GM12878 (cell line): ENCODE measurements around the gene CROCC. TPM values are rescaled to one million over a fixed set of nuclear protein-coding genes. Genes with fewer than 3 reads are reported as not detected.
"Not testable (repeated sequence)": the region's sequence is repeated elsewhere in the genome, so short reads cannot be mapped to it uniquely, and the experiment has no call there.

Source experiments
- ATAC-seq: fragments of 200-7000 bp; cut with Tn5 transposase; 3 replicates; pipeline ENCODE4 v1.9.1; 2020; ENCODE audit warnings: mild to moderate bottlenecking, moderate library complexity
- BruUV-seq: library from RNA; stranded (reverse); fragments of 400-500 nt; replicated peaks from 2 replicates; lab custom pipeline; 2021; lab: Mats Ljungman, UMichigan
- CTCF ChIA-PET: fragments of 300-600 bp; sonication (Branson Sonifier 250); formaldehyde crosslinking; extraction: SDS; loops from one replicate; lab custom pipeline; 2021; ENCODE audit warnings: inconsistent platforms; lab: Yijun Ruan, JAX
- POLR2A ChIA-PET: fragments of 350-600 bp; formaldehyde crosslinking; extraction: SDS; loops from one replicate; lab custom pipeline; 2021; ENCODE audit warnings: inconsistent platforms; lab: Charles Lee
- RAD21 ChIA-PET: fragments of 300-600 bp; sonication (Branson Sonifier 250); formaldehyde crosslinking; loops from one replicate; lab custom pipeline; 2023; ENCODE audit warnings: antibody characterized with exemption; ENCODE audit not compliant: unreplicated experiment; lab: Charles Lee
- SMC1A ChIA-PET: fragments of 300-600 bp; sonication (Branson Sonifier 250); formaldehyde crosslinking; loops from one replicate; lab custom pipeline; 2023; ENCODE audit not compliant: unreplicated experiment, uncharacterized antibody; lab: Charles Lee
- DNase-seq: peaks from one replicate; pipeline ENCODE4 v3.0.0-alpha.2; 2011; ENCODE audit warnings: low read depth, low spot score
- FAIRE-seq: peaks from 3 replicates; lab custom pipeline; 2011; peaks lifted over from hg19 to GRCh38; lab: Jason Lieb, UNC
- H2AFZ ChIP-seq: 2 replicates; pipeline ENCODE4 v1.6.0; 2011; ENCODE audit warnings: low read depth, low read length, control low read depth; ENCODE audit not compliant: control insufficient read depth
- H3K27ac ChIP-seq: 2 replicates; pipeline ENCODE4 v1.5.1; 2011; ENCODE audit warnings: control low read depth; ENCODE audit not compliant: control insufficient read depth, insufficient read depth
- H3K27me3 ChIP-seq, 2 experiments: replicated peaks in 1 of 2; 2 replicates each; pipeline versions ENCODE4 v1.6.0 to v1.6.1; 2011; ENCODE audit warnings: low read length in 1 of 2; ENCODE audit not compliant: control insufficient read depth in 2 of 2, insufficient read depth in 2 of 2
- H3K36me3 ChIP-seq, 2 experiments: 2 replicates each; pipeline ENCODE4 v1.5.1; 2011; ENCODE audit warnings: low read length in 1 of 2; ENCODE audit not compliant: control insufficient read depth in 2 of 2, insufficient read depth in 2 of 2
- H3K4me1 ChIP-seq: 2 replicates; pipeline ENCODE4 v1.6.1; 2011; ENCODE audit warnings: mild to moderate bottlenecking, low read length, moderate library complexity, mixed read lengths; ENCODE audit not compliant: control insufficient read depth, insufficient read depth
- H3K4me2 ChIP-seq: 2 replicates; pipeline ENCODE4 v1.6.0; 2011; ENCODE audit warnings: control low read depth; ENCODE audit not compliant: control insufficient read depth, insufficient read depth
- H3K4me3 ChIP-seq: fragments of 200-600 bp; sonication (generic); 2 replicates; pipeline ENCODE4 v1.5.1; 2016
- H3K79me2 ChIP-seq: 2 replicates; pipeline ENCODE4 v1.6.0; 2011; ENCODE audit warnings: low read length; ENCODE audit not compliant: control insufficient read depth, insufficient read depth
- H3K9ac ChIP-seq: 2 replicates; pipeline ENCODE4 v1.8.0; 2011; ENCODE audit warnings: low read length, control low read depth, mixed read lengths; ENCODE audit not compliant: control insufficient read depth, insufficient read depth
- H3K9me3 ChIP-seq: replicated peaks from 3 replicates; pipeline ENCODE4 v1.5.1; 2011; ENCODE audit warnings: mild to moderate bottlenecking, low read length; ENCODE audit not compliant: control insufficient read depth, insufficient read depth
- H4K20me1 ChIP-seq: 2 replicates; pipeline ENCODE4 v1.6.0; 2011; ENCODE audit not compliant: control insufficient read depth, insufficient read depth
- WGBS: methylation state at CpG from one replicate; pipeline ENCODE4 v1.1.6; 2016; ENCODE audit warnings: low lambda C conversion rate; ENCODE audit not compliant: insufficient replicate concordance, insufficient coverage; ENCODE audit errors: missing lambda C conversion rate; 5-methylcytosine and 5-hydroxymethylcytosine counted together
- in situ Hi-C: fragments of 300-500 bp; cut with MboI; formaldehyde crosslinking; loops from 9 replicates; pipeline ENCODE4 v1.14.3; 2018; ENCODE audit warnings: mixed read lengths
- intact Hi-C: fragments of 100-400 bp; cut with micrococcal nuclease; formaldehyde crosslinking; loops from one replicate; pipeline ENCODE4 v1.14.2; 2022; ENCODE audit not compliant: unreplicated experiment
- polyA plus RNA-seq, 11 experiments: library from polyadenylated mRNA; depleted of rRNA in 4 of 11; unstranded in 6 of 11; stranded (reverse) in 5 of 11; fragments of >200 nt; fragmentation: Nextera tagmentation in 4 of 11; fragmentation: Illumina TruSeq in 1 of 11; extraction: Ambion mirVana in 4 of 11; extraction: Trizol in 1 of 11; gene quantifications; 1 replicate in 1 of 11; 2 replicates in 10 of 11; pipeline versions ENCODE4 v1.2.1 to v1.2.3, GENCODE V29; 2011 to 2016; ENCODE audit warnings: inconsistent platforms in 2 of 11, missing spikeins in 2 of 11, low read depth in 1 of 11
- total RNA-seq, 4 experiments: library from RNA; depleted of rRNA in 3 of 4; stranded (reverse); fragments of >200 nt in 3 of 4; fragmentation: Illumina TruSeq in 1 of 4; extraction: Trizol in 1 of 4; gene quantifications; 2 replicates each; pipeline versions ENCODE4 v1.2.1 to v1.2.3, GENCODE V29; 2013 to 2021

CROCC gene
- total and polyA plus RNA-seq, 10 of the 15 experiments (the other 5 are each of a cell fraction or from before 2014, with no cell fraction given): 0.04 to 5.5 (median 2.3) TPM

DNA sequence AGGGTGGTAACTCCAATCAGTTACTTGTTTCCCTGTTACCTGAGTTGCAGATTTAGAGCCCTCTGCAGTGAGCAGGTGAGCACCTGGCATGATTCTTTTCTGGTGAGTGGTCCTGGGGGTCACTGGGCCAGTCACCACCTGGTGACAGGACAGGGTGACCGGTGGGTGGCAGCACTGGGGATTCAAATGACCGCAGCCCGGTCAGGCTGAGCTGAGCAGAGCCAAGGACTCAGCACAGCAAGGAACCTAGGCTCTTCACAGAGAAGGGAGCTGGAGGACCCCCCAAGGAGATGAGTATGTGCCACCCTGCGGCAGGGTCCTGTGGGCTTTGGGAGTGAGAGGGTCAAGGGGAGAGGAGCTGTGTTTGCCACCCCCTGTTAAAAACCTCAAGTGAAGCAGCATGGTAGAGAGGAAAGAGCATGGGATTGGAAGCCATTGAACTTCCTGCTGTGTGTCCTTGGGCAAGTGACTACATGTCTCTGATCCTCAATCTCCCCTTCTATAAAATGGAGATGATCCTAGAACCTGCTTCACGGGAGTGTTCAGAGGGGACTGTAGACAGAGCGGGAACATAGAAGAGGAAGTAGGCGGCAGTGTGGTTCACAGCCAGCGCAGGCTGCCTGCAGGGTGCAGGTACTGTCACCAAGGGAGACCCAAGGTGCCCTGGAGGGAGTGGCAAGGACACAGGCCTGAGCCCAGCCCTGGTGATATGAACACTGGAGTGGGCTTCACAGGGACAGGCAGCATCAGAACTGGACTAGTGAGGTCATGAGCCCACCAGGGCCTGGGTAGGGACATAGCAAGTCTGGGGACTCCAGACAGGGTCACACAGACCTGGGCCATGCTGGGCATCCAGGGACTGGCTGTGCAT lies 9.6 kb upstream of the CROCC start:
- H3K27me3 ChIP-seq, in situ Hi-C loops, H2AFZ ChIP-seq, POLR2A ChIA-PET, H3K4me2 ChIP-seq, intact Hi-C loops, H4K20me1 ChIP-seq, CTCF ChIA-PET, H3K9ac ChIP-seq, H3K79me2 ChIP-seq, FAIRE-seq, ATAC-seq, SMC1A ChIA-PET, H3K4me1 ChIP-seq, H3K36me3 ChIP-seq, DNase-seq, H3K4me3 ChIP-seq, RAD21 ChIA-PET, BruUV-seq, H3K27ac ChIP-seq, H3K9me3 ChIP-seq: not testable (repeated sequence)
- 42% methylated on average over 8 of the region's 8 CpGs for WGBS

GRCh38 chr1:16912742-16913141 lies 9.0 kb upstream of the CROCC start:
- H3K4me3 ChIP-seq, FAIRE-seq, H3K27me3 ChIP-seq, H3K27ac ChIP-seq, H2AFZ ChIP-seq, BruUV-seq, H3K9ac ChIP-seq, H4K20me1 ChIP-seq, POLR2A ChIA-PET, CTCF ChIA-PET, H3K4me2 ChIP-seq, intact Hi-C loops, H3K79me2 ChIP-seq, DNase-seq, SMC1A ChIA-PET, in situ Hi-C loops, ATAC-seq, H3K36me3 ChIP-seq, H3K4me1 ChIP-seq, H3K9me3 ChIP-seq, RAD21 ChIA-PET: not testable (repeated sequence)
- WGBS: 9% methylated on average over 7 of the region's 8 CpGs
